C4-2B (cell line): ENCODE data around the gene SOCS3.

ENCODE experiments used
- H3K27ac ChIP-seq: fragments of 450-650 bp; 2 replicates; pipeline ENCODE4 v1.5.1; 2017
- CTCF ChIP-seq: fragments of 450-650 bp; conservative IDR thresholded peaks from 2 replicates; pipeline ENCODE4 v1.5.1; 2017; ENCODE audit warnings: mild to moderate bottlenecking
- ZFX ChIP-seq: fragments of 450-650 bp; IDR thresholded peaks from 2 replicates; pipeline ENCODE4 v1.6.1; 2017

Gene SOCS3

GRCh38 chr17:78390241-78391050, 30.6 kb upstream of the SOCS3 start:
- no peak overlapping the region for H3K27ac ChIP-seq
- no peak for TF ChIP-seq ZFX
- no peak for TF ChIP-seq CTCF

DNA sequence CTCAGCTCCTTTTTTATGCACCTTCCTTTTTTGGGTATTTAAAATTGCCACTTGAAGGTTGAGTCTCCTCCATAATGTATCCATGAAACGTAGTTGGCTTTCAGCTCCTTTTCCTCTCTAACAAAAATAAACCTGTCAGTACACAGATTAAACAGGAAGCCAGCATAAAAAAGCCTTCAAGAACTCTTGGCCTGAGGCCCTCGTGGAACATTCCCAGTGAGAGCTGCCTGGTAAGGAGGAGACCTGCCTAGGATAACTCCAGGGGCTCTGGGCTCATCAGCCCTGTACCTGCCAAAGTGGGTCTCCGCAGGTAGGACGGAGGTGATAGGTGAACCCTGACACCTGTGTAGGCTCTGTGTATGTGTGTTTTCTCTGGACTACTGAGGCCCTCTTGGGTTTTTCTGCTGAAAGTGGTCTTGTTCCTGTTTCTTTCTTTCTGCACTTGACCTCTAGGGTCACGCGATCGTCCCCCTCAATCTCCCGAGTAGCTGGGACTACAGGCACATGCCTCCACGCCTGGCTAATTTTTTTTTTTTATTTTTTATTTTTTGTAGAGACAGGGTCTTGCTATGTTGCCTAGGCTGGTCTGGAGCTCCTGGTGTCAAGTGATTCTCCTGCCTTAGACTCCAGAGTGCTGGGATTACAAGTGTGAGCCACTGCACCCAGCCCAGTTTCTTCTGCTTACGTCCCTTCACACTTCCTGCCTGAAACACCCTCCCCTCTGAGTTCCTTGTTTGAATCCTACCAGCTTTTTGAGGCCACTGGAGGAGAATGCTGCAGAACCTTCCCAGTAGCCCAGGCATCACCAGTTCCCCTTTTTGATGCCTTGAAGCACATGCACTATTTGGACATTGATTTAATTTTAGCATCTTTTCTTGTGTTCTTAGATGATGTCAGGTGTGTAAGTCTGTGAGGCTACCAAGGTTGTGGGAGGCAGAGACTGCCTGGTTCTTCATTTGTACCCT, 28.4 kb upstream of the SOCS3 start:
- no peak for TF ChIP-seq ZFX
- H3K27ac ChIP-seq = no peak overlapping the region

DNA sequence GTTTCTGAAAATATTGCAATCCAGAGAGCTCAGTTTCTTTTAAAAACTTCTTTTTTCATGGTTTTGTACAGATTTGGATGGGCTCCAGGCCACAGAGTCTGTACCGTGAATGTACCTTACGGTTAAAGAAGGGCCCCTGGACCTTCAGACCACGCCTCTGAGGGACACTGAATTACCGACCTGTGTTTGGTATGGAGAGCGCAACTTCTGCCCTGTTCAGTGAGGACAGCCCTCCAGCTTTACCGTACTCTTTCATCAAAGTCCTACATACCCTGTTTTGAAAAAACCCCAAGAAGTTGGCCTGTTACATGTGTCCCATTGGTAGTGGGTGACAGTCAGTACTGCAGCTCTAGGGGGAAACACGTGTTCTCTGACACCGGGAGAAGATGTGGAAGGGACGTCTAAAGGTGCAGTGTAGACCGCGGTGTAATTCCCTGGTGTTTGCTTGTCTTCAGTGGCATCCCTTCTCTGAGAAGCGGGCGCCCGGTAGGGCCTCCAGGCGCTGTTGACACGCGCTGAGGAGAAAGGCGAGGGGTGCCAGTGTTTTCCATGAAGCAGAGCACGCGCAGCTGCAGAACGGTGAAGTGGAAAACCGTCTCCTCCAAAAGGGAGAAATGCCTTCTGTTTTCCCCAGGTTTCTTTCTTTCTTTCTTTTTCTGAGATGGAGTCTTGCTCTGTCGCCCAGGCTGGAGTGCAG, 24.8 kb upstream of the SOCS3 start:
- no peak overlapping the region for H3K27ac ChIP-seq
- TF ChIP-seq ZFX (no peak), CTCF (no peak)

DNA sequence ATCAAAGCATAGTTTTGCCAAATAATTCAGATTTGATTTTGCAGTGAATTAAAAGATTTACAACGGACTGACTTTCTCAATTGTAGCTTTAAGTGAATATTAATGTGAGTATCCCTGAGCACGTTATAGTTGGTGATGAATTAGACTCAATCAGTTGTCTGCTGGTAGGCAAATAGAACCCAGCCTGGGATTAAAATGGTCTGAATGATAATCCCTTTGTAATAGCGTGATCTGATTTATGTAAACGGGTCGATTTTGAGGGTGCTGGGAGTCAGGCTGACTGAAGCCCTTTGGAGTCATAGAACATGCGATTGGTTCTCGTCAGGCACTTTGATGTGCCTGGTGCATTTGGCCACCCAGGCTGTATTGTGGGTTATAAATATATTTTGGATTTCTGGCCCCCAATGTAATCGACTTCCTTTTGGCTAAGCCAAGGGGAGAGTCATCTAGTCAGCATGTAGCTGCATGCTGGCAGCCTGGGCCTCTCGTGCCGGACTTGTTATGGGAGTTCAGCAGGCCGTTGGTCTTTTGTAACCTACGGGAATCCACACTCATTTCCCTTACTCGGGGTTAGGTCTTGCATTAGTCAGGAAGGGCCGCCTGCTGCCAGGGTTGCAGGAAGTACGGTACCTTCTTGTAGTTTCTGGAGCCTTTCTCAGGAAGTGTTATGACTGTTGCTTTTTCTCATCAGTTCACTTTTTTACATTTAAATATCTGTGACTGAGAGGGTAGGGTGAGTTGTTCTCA, 24.0 kb upstream of the SOCS3 start:
- TF ChIP-seq CTCF = no peak
- TF ChIP-seq ZFX = no peak
- H3K27ac ChIP-seq = no peak overlapping the region

GRCh38 chr17:78381601-78382232, 21.8 kb upstream of the SOCS3 start:
- no peak overlapping the region for H3K27ac ChIP-seq
- no peak for TF ChIP-seq CTCF
- no peak for TF ChIP-seq ZFX

GRCh38 chr17:78380370-78380769, 20.5 kb upstream of the SOCS3 start:
- TF ChIP-seq CTCF = no peak
- no peak for TF ChIP-seq ZFX
- H3K27ac ChIP-seq = no peak overlapping the region

DNA sequence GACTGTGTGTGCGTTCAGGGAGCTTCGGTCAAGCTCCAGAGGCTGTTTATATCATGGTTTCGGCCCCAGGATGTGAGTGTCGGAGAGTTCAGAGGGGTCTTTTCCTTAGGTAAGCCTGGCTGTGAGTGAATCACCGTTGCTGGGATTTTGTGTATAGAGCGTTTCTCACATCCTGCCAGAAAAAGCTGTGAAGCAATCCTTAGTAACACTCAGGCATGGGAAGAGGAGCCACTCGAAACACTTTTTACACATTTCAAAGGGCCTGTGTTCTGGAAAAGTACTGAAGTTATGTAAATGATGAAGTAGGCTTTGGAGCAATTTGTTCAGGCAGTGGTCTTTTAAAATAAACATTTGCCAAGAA, 19.2 kb upstream of the SOCS3 start:
- TF ChIP-seq CTCF (no peak), ZFX (no peak)
- H3K27ac ChIP-seq = peak overlapping the region; percentile 79
